Neural cell (in vitro differentiated cells): ENCODE data around the gene CREBRF. TPM values are rescaled to one million over a fixed set of nuclear protein-coding genes. Genes with fewer than 3 reads are reported as not detected.

Experiments
- H2AFZ ChIP-seq: fragments of 200-600, 300-800 bp; sonication (generic), shearing (Covaris generic); 2 replicates; pipeline ENCODE4 v1.6.0; 2014; ENCODE audit warnings: low read depth, mild to moderate bottlenecking, antibody characterized with exemption, low read length, moderate library complexity
- H3F3A ChIP-seq: fragments of 200-600 bp; shearing (Covaris generic); 2 replicates; pipeline ENCODE4 v1.6.1; 2016; ENCODE audit warnings: mild to moderate bottlenecking, moderate library complexity, mixed read lengths, antibody characterized with exemption, low read length; ENCODE audit not compliant: insufficient read depth, poor library complexity, severe bottlenecking
- H3K27ac ChIP-seq: fragments of 200-600, 300-800 bp; sonication (generic), shearing (Covaris generic); 2 replicates; pipeline ENCODE4 v1.5.1; 2014; ENCODE audit warnings: mild to moderate bottlenecking, low read length, moderate library complexity
- H3K27me3 ChIP-seq: fragments of 300-800, 200-600 bp; sonication (generic), shearing (Covaris generic); 2 replicates; pipeline ENCODE4 v1.6.0; 2014; ENCODE audit warnings: mild to moderate bottlenecking, low read depth, low read length, moderate library complexity; ENCODE audit not compliant: insufficient read depth
- H3K36me3 ChIP-seq: fragments of 300-800, 200-600 bp; sonication (generic), shearing (Covaris generic); 2 replicates; pipeline ENCODE4 v1.5.1; 2014; ENCODE audit warnings: mild to moderate bottlenecking, antibody characterized with exemption, low read length, moderate library complexity; ENCODE audit not compliant: insufficient read depth
- H3K4me2 ChIP-seq: fragments of 300-800, 200-600 bp; sonication (generic), shearing (Covaris generic); 2 replicates; pipeline ENCODE4 v1.6.0; 2014; ENCODE audit warnings: mild to moderate bottlenecking, low read length
- H3K4me3 ChIP-seq: fragments of 300-800, 200-600 bp; sonication (generic), shearing (Covaris generic); 2 replicates; pipeline ENCODE4 v1.5.1; 2014; ENCODE audit warnings: mild to moderate bottlenecking, low read length, moderate library complexity
- H3K79me2 ChIP-seq: fragments of 200-600 bp; shearing (Covaris generic); replicated peaks from 2 replicates; pipeline ENCODE4 v1.6.0; 2014; ENCODE audit warnings: mild to moderate bottlenecking, low read length, moderate library complexity; ENCODE audit not compliant: insufficient read depth
- H3K9ac ChIP-seq: fragments of 300-800, 200-600 bp; sonication (generic), shearing (Covaris generic); 2 replicates; pipeline ENCODE4 v1.6.1; 2016; ENCODE audit warnings: mild to moderate bottlenecking, low read length, mixed read lengths
- H3K9me2 ChIP-seq: fragments of 200-600 bp; shearing (Covaris generic); 2 replicates; pipeline ENCODE4 v1.6.1; 2016; ENCODE audit warnings: mild to moderate bottlenecking, low read length, mixed read lengths; ENCODE audit not compliant: insufficient read depth
- H3K9me3 ChIP-seq: fragments of 200-600, 300-800 bp; sonication (generic), shearing (Covaris generic); 2 replicates; pipeline ENCODE4 v1.6.1; 2016; ENCODE audit warnings: mild to moderate bottlenecking, mixed run types, low read length, moderate library complexity, mixed read lengths
- H4K20me1 ChIP-seq: fragments of 200-600 bp; shearing (Covaris generic); 2 replicates; pipeline ENCODE4 v1.6.1; 2016; ENCODE audit warnings: mild to moderate bottlenecking, mixed run types; ENCODE audit not compliant: insufficient read depth
- CTCF ChIP-seq: fragments of 450-650 bp; IDR thresholded peaks from 2 replicates; pipeline ENCODE4 v1.5.1; 2014; ENCODE audit warnings: antibody characterized with exemption, mild to moderate bottlenecking, moderate library complexity; ENCODE audit not compliant: poor library complexity, severe bottlenecking
- EP300 ChIP-seq: fragments of 450-650 bp; conservative IDR thresholded peaks from 2 replicates; pipeline ENCODE4 v1.6.1; 2014; ENCODE audit warnings: antibody characterized with exemption, mild to moderate bottlenecking, moderate library complexity; ENCODE audit not compliant: poor library complexity, severe bottlenecking
- EZH2 ChIP-seq: fragments of 200-600, 300-800 bp; shearing (Covaris generic), sonication (generic); IDR thresholded peaks from 2 replicates; pipeline ENCODE4 v1.6.1; 2014; ENCODE audit warnings: antibody characterized with exemption, low read length, borderline replicate concordance, mild to moderate bottlenecking; ENCODE audit not compliant: insufficient read depth, poor library complexity, severe bottlenecking
- MXI1 ChIP-seq: fragments of 450-650 bp; conservative IDR thresholded peaks from 2 replicates; pipeline ENCODE4 v1.6.1; 2014; ENCODE audit warnings: antibody characterized with exemption, mild to moderate bottlenecking; ENCODE audit not compliant: poor library complexity, severe bottlenecking
- POLR2AphosphoS5 ChIP-seq: IDR thresholded peaks from 2 replicates; pipeline ENCODE4 v1.6.1; 2012
- RAD21 ChIP-seq: fragments of 450-650 bp; conservative IDR thresholded peaks from 2 replicates; pipeline ENCODE4 v1.6.1; 2014; ENCODE audit warnings: antibody characterized with exemption, mild to moderate bottlenecking, moderate library complexity
- SMC3 ChIP-seq: fragments of 450-650 bp; conservative IDR thresholded peaks from 2 replicates; pipeline ENCODE4 v1.6.1; 2014; ENCODE audit warnings: antibody characterized with exemption, mild to moderate bottlenecking, moderate library complexity; ENCODE audit not compliant: poor library complexity
- TAF1 ChIP-seq: IDR thresholded peaks from 2 replicates; pipeline ENCODE4 v1.6.1; 2012; ENCODE audit warnings: low read depth
- polyA plus RNA-seq: library from polyadenylated mRNA; depleted of rRNA; stranded (reverse); fragments of >200 nt; gene quantifications from 2 replicates; pipeline ENCODE4 v1.2.3, GENCODE V29; 2014
- TF ChIP-seq, protein P1 (sequence below): IDR thresholded peaks from 2 replicates; pipeline ENCODE4 v1.6.1; 2012; ENCODE audit warnings: borderline replicate concordance

Gene CREBRF
- polyA plus RNA-seq, 1 donor from 2014 or later, result 9.3 TPM

- TF ChIP-seq MXI1 (no peak), EZH2 (no peak), EP300 (no peak), POLR2AphosphoS5 (no peak), CTCF (no peak), RAD21 (no peak), SMC3 (no peak), TAF1 (no peak)
- TF ChIP-seq, protein P1, sequence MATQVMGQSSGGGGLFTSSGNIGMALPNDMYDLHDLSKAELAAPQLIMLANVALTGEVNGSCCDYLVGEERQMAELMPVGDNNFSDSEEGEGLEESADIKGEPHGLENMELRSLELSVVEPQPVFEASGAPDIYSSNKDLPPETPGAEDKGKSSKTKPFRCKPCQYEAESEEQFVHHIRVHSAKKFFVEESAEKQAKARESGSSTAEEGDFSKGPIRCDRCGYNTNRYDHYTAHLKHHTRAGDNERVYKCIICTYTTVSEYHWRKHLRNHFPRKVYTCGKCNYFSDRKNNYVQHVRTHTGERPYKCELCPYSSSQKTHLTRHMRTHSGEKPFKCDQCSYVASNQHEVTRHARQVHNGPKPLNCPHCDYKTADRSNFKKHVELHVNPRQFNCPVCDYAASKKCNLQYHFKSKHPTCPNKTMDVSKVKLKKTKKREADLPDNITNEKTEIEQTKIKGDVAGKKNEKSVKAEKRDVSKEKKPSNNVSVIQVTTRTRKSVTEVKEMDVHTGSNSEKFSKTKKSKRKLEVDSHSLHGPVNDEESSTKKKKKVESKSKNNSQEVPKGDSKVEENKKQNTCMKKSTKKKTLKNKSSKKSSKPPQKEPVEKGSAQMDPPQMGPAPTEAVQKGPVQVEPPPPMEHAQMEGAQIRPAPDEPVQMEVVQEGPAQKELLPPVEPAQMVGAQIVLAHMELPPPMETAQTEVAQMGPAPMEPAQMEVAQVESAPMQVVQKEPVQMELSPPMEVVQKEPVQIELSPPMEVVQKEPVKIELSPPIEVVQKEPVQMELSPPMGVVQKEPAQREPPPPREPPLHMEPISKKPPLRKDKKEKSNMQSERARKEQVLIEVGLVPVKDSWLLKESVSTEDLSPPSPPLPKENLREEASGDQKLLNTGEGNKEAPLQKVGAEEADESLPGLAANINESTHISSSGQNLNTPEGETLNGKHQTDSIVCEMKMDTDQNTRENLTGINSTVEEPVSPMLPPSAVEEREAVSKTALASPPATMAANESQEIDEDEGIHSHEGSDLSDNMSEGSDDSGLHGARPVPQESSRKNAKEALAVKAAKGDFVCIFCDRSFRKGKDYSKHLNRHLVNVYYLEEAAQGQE, result no peak
- Histone ChIP-seq H3K4me2 (no peak overlapping the region), H3F3A (no peaks in the 10 kb centered on the region), H3K9ac (no peak overlapping the region), H3K4me3 (no peak overlapping the region), H3K27me3 (no peaks in the 10 kb centered on the region), H3K9me3 (no peaks in the 10 kb centered on the region), H3K9me2 (no peaks in the 10 kb centered on the region), H3K27ac (no peak overlapping the region), H3K79me2 (no peaks in the 10 kb centered on the region), H4K20me1 (no peaks in the 10 kb centered on the region), H3K36me3 (no peaks in the 10 kb centered on the region), H2AFZ (no peak overlapping the region)
These were observed 47.3 kb downstream of the CREBRF start for GRCh38 chr5:173103411-173103810.

- Histone ChIP-seq H3F3A (no peaks in the 10 kb centered on the region), H3K79me2 (no peaks in the 10 kb centered on the region), H3K36me3 (no peaks in the 10 kb centered on the region), H3K9ac (no peak overlapping the region), H3K9me2 (no peaks in the 10 kb centered on the region), H3K27ac (no peak overlapping the region), H3K9me3 (no peaks in the 10 kb centered on the region), H3K4me3 (no peak overlapping the region), H3K27me3 (no peaks in the 10 kb centered on the region), H4K20me1 (no peaks in the 10 kb centered on the region), H3K4me2 (no peak overlapping the region), H2AFZ (no peak overlapping the region)
- TF ChIP-seq TAF1 (no peak), MXI1 (no peak), RAD21 (no peak), EZH2 (no peak)
- TF ChIP-seq, protein P1, result no peak
These were observed 52.8 kb downstream of the CREBRF start for GRCh38 chr5:173108914-173109313.
